Gastroesophageal sphincter (tissue), 3 donors: Measurements from ENCODE around the gene PLPP6.

Experiments
- POLR2A ChIP-seq, 2 donors: fragments of 450-650 bp; IDR thresholded peaks; one replicate each; pipeline ENCODE4 v1.6.1; 2017; ENCODE audit warnings: antibody characterized with exemption in 2 of 2, mild to moderate bottlenecking in 2 of 2, moderate library complexity in 1 of 2
- TF ChIP-seq, protein P1 (sequence below), 4 experiments: fragments of 200-600 bp in 2 of 4; fragments of 450-650 bp in 2 of 4; sonication (generic) in 1 of 4; IDR thresholded peaks; one replicate each; pipeline ENCODE4 v1.5.1; 2017 to 2019; ENCODE audit warnings: antibody characterized with exemption in 4 of 4, mild to moderate bottlenecking in 2 of 4, moderate library complexity in 2 of 4

DNA sequence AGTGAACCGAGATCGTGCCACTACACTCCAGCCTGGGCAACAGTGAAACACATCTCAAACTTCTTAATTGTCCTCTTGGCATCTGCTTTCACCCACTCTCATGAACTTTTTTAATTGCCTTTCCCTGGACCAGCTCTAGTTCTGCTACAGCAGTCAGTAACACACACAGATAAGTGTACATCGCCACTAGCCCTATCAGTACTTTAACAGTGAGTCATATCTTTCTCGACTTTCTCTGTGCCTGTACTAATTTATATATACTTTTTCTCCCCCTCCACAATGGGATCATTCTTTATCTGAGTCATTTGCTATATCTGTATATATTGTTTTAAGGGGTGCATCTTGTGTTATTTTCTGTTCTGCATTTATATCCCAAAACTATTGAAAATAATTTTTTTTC lies 24.0 kb downstream of the PLPP6 start:
- TF ChIP-seq, protein P1, sequence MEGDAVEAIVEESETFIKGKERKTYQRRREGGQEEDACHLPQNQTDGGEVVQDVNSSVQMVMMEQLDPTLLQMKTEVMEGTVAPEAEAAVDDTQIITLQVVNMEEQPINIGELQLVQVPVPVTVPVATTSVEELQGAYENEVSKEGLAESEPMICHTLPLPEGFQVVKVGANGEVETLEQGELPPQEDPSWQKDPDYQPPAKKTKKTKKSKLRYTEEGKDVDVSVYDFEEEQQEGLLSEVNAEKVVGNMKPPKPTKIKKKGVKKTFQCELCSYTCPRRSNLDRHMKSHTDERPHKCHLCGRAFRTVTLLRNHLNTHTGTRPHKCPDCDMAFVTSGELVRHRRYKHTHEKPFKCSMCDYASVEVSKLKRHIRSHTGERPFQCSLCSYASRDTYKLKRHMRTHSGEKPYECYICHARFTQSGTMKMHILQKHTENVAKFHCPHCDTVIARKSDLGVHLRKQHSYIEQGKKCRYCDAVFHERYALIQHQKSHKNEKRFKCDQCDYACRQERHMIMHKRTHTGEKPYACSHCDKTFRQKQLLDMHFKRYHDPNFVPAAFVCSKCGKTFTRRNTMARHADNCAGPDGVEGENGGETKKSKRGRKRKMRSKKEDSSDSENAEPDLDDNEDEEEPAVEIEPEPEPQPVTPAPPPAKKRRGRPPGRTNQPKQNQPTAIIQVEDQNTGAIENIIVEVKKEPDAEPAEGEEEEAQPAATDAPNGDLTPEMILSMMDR (IDR thresholded peaks at IDR 0.05) = no peak
- TF ChIP-seq POLR2A (IDR thresholded peaks at IDR 0.05) = no peak
